OCI-LY3 (cell line): ENCODE results near the gene PDE5A.

Experiments
- CTCF ChIP-seq: fragments of 200-600, 300-600 bp; sonication (generic); IDR thresholded peaks from 2 replicates; pipeline ENCODE4 v1.5.1; 2014; ENCODE audit warnings: antibody characterized with exemption, low read length, low read depth
- EZH2phosphoT487 ChIP-seq: fragments of 200-600 bp; shearing (Covaris generic); IDR thresholded peaks from 2 replicates; pipeline ENCODE4 v1.6.1; 2018; ENCODE audit warnings: antibody characterized with exemption, mixed run types, low read depth

GRCh38 chr4:119615068-119615719 is 13.4 kb downstream of the PDE5A start:
- TF ChIP-seq CTCF (no peak), EZH2phosphoT487 (no peak)
